Amygdala (tissue), 56 donors: Measurements from ENCODE around the gene B9D2.
A peak's percentile ranks its signal among the peaks of the same experiment; 100 is the strongest.
"Not testable (repeated sequence)": the region's sequence is repeated elsewhere in the genome, so short reads cannot be mapped to it uniquely, and the experiment has no call there.

Experiments
- DNase-seq, 56 donors: peaks; one replicate each; lab custom pipeline; 2025; lab: John Stamatoyannopoulos, UW

B9D2 gene

DNA sequence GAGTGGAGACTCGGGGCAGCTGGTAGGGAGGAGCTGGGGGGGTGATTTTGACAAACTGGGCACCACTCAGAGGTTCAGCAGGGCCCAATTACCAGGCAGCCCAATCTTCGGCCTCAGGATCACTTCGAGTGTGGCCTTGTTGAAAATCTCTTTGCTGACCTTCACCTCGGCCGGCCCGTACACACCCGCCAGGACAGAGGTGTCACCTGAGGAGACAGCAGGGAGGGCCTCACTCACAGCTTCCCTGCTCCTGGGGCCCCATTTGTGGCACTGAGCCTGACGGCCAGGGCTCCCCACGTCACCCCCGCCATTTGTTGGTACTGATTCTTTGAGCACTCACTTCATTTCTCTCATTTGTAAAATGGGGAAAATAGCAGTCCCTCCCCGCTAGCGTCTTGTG lies 28.8 kb upstream of the B9D2 start:
- DNase-seq, result no peak

DNA sequence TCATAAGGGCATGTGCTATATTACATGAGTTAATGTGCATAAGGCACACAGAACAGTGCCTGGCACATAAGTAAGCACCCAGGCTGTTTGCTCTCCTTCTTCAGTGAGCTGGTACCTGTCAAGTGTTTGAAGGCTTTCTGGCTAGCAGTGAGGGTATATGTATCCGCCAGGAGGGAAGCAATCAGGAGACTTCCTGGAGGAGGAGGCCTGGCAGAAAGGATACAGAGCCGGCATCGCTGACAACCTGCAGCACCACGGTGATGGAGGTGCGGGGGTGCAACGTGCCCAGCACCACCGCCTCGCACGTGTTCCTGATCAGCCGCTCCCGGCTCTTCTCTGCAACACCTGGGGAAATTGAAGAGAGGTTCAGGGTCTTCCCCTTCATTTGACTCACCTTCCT lies 27.7 kb upstream of the B9D2 start:
- no peak for DNase-seq

DNA sequence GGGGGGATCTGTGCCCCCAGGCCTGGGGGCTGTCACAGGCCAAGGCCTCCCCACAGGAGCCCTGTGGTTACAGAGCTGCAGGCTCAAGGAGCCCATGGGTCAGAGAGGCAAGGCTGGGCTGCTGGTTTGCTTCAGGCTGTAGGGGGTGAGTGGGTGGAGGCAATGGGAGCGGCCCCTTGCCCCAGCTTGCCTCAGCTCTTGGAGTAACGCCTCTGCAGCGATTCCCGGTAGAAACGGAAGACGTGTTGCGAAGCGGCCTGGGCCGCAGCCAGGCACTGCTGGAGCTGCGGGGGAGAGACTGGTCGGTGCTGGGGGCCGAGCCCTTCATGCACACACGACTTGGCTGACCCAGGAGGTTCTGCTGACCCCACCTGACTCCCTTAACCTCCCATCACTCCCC lies 22.5 kb upstream of the B9D2 start:
- DNase-seq, result no peak

DNA sequence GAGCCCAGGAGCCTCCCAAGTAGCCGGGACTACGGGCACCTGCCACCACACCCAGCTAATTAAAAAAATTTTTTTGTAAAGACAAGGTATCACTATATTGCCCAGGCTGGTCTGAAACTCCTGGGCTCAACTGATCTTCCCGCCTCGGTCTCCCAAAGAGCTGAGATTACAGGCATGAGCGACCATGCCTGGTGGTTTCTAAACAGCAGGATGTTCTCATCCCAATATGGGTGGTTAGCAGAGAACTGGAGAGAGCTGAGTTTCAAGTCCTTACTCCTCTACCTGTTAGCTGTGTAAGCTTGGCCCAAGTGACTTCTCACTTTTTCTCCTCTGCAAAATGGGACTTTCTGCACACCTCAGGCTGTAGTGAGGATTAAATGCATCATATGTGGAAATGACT lies 20.4 kb upstream of the B9D2 start:
- no peak for DNase-seq

DNA sequence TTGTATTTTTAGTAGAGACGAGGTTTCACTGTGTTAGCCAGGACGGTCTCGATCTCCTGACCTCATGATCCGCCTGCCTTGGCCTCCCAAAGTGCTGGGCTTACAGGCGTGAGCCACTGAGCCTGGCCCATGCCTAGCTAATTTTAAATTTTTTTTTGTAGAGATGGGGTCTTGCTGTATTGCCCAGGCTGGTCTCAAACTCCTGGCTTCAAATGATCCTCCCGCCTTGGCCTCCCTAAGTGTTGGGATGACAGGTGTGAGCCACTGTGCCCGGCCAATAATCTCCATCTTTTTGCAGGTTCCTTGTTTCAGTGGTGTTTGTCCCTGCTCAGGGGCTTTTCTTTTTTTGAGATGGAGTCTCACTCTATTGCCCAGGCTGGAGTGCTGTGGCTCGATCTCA lies 17.6 kb upstream of the B9D2 start:
- not testable (repeated sequence) for DNase-seq

DNA sequence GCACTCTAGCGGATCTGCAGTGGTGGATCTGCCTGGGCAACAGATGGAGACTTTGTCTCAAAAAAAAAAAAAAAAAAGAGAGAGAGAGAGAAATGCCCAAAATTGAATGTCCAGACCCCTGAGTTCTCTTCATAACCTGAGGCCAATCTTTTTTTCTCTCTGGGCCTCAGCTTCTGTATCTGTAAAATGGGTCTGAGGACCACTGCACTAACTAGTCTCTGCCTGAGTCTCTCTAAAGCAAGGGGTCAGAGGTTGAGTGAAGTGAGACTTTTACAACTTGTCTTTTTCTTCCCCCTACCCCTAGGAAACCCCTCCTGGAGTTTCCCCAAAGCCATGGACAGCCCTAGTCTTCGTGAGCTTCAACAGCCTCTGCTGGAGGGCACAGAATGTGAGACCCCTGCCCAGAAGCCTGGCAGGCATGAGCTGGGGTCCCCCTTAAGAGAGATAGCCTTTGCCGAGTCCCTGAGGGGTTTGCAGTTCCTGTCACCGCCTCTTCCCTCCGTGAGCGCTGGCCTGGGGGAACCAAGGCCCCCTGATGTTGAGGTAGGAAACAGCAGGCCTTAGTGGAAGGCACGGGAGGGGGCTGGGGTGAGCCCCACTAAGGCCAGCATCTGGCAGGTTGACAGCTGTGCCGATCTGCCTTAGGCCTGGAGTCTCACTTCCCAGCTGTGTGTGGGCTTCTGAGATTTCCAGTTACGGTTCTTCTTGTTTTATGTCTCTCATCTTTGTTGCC lies 14.2 kb upstream of the B9D2 start:
- DNase-seq, result no peak

DNA sequence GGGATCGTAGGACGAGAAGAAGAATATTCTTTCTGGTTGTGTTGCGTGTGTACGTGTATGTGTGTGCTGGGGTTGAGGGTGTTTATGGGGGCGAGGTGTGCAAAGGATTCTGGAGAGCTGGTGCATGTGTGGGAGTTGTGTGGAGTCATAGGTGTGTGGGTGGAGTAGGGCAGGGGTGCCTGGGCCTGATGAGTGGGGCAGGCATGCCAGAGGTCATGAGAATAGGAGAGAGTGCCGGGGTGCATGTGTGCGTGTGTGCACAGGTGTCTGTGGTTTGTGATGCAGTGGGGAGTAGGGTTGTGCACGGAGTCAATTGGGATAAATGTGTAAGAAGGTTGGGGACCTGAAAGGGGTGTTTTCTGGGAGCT lies 13.0 kb upstream of the B9D2 start:
- DNase-seq, result no peak

DNA sequence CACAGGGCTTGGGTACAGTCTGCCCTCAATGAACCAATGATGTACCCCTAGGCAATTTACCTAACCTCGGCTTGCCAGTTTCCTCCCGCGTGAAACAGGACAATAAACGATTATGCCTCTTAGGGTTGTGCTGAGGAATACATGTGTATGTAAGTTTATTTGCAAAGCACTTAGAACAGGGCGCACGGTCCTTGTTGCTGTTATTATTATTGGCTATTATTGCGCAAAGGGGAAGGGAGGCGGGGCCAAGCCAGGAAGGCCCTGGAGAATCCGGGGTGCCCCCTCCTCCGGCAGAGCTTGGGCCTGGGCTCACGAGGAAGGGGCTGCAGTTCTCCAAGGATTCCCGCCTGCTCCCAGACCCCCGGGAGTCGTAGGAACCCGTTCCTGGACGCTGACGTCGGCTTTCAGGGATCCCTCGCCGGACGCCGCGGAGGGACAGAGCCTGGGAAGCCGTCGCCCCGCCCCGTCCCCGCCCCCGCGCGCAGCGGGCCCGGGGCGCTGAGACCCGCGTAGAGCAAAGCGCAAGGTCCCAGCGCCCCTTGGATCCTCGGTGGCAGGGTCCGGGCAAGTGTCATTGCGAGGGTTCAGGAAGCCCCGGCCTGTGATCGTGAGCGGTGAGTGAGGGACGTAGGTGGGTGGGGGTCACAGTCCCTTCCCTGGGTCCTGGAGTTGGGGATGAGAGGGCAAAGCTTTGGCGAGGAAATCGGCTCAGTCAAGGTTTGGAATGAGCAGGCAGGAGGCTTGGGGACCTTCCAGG lies 12.5 kb upstream of the B9D2 start, which contains the start of gene TMEM91:
TMEM91 (plus strand) TSS at position 293 of the 757 bp plus-strand sequence. CDS start 1,777 bp downstream, outside the sequence.
- DNase-seq, result peak in 8 of 56 donors; percentile 2 to 37 (median 13)

DNA sequence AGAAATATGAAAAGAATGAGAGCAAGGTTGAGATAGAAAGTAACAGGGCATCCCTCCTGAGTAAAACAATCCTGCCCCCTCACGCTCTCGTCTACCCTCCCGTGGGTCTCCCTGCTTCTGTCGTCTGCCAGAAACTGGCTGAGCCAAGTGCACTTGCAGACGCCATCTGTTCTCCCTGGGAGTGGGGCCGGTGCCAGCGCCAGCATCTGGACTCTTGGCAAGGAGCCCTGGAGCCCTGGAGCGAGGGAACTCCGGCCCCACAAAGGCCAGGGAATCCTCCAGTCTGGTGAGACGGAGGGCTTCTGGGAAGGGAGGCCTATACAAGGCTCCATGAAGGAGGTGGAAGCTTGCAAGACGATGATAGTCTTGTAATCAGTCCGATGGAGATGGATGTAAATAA lies 10.0 kb upstream of the B9D2 start:
- DNase-seq, result peak in 55 of 56 donors; percentile 13 to 86 (median 66)

DNA sequence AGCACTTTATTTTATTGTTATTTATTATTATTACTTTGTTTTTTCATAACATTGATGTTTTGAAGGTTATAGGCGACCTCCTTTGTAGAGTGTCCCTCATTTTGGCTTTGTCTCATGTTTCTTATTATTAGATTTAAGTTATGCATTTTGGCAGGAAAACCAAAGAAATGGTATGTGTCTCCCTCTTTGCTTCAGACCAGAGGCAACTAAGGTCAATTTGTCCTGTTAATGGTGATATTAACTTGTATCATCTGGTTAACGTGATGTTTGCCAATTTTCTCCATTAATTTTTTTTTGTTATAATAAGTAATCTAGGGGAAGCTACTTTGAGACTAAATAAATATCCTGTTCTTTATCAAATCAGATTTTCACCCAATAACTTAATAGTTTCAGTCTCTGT lies 8.6 kb upstream of the B9D2 start:
- DNase-seq, result no peak

DNA sequence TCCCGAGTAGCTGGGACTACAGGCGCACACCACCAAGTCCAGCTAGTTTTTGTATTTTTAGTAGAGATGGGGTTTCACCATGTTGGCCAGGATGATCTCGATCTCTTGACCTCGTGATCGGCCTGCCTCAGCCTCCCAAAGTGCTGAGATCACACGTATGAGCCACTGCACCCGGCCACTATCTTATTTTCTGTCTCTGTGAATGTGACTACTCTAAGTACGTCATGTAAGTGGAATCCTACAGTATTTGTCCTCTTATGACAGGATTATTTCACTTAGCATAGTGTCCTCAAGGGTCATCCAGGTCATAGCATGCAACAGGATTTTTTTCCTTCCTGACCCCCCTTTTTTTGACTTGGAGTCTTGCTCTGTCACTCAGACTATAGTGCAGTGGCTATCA lies 7.6 kb upstream of the B9D2 start:
- no peak for DNase-seq

DNA sequence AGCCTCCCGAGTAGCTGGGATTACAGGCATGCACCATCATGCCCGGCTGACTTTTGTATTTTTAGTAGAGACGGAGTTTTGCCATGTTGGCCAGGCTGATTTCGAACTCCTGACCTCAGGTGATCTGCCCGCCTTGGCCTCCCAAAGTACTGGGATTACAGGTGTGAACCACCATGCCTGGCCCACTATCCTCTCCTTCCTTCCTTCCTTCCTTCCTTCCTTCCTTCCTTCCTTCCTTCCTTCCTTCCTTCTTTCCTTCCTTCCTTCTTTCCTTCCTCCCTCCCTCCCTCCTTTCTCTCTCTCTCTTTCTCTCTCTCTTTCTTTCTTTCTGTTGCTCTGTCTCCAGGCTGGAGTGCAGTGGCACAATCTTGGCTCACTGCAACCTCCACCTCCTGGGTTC lies 7.2 kb upstream of the B9D2 start:
- not testable (repeated sequence) for DNase-seq

DNA sequence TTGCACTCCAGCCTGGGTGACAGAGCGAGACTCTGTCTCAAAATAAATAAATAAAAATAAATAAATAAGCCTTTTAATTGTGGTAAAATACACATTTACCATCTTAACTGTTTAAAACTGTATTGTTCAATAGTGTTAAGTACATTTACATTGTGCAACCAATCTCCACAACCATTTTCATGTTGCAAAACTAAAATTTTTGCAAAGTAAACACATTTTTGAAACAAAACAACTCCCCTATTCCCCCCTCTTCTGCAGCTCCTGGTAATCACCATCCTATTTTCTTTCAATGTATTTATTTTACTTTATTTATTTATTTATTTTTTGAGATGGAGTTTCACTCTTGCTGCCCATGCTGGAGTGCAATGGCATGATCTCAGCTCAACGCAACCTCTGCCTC lies 5.8 kb upstream of the B9D2 start:
- no peak for DNase-seq

DNA sequence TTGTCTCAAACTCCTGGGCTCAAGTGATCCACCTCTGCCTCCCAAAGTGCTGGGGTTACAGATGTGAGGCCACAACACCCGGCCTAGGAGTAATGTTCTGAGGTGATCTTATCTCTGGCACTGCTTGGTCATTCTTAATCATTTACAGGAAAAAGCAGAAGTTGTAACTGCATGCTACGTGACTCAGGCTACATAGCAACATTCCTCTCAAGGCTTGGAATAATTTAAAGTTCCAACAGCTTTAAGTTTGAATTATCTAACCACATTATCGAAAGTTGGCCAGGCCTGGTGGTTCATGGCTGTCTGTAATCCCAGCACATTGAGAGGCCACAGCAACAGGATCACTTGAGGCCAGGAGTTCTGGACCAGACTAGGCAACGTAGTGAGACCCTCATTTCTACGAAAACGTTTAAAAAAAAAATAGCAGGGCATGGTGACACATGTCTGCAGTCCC lies 3.9 kb upstream of the B9D2 start:
- no peak for DNase-seq

DNA sequence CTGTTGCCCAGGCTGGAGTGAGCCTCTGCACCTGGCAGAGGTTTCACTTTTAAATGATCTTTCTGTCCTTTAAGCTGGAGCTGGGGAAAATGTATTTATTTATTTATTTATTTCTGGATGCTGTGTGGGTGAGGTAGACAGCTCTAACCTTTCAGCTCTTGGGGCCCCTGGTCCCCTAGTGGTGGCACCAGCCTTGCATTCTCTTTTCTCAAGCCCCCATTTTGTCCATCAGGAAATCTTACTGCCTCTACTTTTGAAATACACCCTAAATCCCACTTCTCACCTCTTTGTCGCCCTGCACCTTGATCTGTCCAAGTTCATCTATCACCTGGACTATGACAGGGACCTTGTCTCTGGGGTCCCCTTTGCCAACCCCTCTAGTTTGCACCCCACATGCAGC lies 2.1 kb upstream of the B9D2 start:
- no peak for DNase-seq

DNA sequence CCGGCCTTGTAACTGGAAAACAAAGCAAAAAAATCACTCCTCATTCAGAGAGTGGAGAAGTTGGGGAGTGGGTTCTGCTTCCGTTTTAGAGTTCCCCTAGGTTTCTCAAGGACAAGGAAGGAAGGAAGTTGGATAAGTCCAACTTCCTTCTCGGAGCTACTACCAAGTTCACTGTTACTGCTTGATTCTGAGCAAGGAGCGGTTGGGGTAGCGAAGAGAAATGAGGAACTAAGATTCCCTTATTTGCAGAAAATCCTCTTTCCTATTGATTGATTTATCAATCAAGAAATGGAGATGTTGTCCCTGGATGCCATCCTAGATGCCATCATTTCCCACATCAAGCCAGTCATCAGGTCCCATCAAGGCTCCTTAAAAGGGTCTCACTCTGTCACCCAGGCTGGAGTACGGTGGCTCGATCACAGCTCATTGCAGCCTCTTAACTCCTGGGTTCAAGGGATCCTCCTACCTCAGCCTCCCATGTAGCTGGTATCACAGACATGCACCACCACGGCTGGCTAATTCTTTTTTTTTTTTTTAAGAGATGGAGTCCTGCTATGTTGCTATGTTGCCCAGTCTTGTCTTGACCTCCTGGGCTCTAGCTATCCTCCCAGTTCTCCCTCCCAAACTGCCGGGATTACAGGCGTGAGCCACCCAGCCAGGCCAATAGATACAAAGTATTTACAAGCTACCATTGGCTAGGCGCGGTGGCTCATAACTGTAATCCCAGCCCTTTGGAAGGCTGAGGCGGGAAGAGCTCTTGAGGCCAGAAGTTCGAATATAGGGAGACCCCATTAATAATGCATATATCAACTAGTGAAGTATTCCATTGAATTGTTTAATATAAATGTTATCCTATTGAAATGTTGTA lies 809 bp upstream of the B9D2 start:
- DNase-seq, result peak in 1 of 56 donors; percentile 54

DNA sequence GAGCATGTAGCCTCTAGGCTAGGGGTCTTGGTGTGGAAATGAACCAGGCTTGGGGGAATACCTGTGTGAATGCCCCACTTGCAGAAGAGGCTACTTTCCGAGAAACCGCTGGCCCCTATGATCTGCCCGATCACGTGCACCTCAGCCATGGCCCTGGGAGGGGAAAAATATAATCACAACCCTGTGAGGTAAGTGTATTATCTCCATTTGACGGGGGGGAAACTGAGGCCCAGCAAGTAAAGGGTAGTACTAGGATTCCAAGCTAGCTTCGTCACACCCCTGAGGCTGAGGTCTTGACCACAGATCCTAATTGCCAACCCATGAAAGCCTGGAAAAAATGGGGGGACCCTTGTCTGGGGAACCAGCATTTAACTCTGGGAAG lies 587 bp downstream of the B9D2 start:
- DNase-seq, result no peak

DNA sequence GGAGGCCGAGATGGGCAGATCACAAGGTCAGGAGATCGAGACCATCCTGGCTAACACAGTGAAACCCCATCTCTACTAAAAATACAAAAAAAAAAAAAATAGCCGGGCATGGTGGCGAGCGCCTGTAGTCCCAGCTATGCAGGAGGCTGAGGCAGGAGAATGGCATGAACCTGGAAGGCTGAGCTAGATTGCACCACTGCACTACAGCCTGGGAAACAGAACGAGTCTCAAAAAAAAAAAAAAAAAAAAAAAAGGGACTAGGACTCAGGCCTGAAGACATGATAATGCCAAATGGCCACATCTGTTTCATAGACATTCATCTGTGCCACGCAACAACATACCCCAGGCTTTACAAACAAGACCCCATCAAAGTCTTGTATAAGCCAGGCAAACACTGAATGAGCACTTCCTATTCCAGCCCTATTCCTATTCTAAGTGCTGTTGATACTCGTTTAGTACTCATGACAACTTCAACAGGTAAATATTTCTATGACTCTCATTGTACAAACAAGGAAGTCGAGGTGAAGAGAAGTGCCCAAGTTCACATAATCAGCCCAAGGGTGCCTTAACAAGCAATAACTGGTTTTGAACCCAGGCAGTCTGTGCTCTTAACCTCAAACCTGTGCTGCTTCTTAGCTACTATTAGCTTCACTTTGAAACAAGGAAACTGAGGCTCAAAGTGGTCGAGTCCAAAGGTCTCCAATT lies 1.7 kb downstream of the B9D2 start:
- no peak for DNase-seq

DNA sequence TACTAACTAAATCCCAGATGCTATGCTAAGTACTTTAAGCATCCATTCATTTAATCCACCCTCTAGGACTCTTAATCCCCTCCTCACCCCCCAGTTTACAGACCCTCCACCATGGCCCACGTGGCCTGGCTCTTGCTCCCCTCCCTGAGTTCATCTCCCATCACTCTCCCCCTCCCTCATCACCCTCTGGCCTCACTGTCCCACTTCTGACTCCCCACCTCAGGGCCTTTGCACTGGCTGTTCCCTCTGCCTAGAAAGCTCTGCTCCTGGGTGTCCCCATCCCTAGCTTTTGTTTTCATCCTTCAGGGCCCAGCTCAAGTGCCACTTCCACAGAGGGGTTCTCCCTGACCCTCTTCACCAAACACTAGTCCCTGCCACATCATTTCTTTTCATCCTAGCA lies 4.2 kb downstream of the B9D2 start:
- DNase-seq, result no peak

DNA sequence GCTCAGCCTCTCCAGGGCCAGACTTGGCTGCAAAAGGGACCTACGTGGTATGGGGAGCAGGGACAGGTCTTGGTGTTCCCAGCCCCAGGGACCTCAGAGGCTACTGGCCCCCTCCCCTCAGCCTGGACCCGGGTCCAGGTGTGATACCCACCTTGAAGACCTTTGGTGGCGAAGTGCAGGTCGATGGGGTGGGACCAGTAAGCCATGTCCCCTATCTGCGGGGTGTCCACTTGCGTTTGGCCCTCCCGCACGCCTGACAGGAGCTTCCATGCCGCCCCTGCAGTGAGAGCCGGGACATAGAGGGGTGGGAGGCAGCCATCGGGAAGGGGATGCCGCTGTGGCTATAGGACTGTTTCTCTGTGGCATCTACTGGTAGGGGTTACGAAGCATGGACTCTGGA lies 6.2 kb downstream of the B9D2 start:
- DNase-seq, result no peak
